Mammary epithelial cell (primary cell): ENCODE results near the gene RNF212.

Experiments
- CTCF ChIP-seq, 2 donors: IDR thresholded peaks in 1 of 2; conservative IDR thresholded peaks in 1 of 2; 2 replicates each; pipeline ENCODE4 v1.5.1; 2011 to 2012; ENCODE audit warnings: inconsistent platforms in 2 of 2, low read length in 2 of 2, mild to moderate bottlenecking in 2 of 2, control low read depth in 1 of 2, low read depth in 1 of 2; ENCODE audit not compliant: insufficient read depth in 1 of 2; ENCODE audit errors: extremely low read depth in 1 of 2
- EZH2 ChIP-seq: IDR thresholded peaks from 2 replicates; pipeline ENCODE4 v1.6.1; 2012; ENCODE audit warnings: low read length, inconsistent platforms, borderline replicate concordance

GRCh38 chr4:1104647-1105046, 8.7 kb downstream of the RNF212 start:
- TF ChIP-seq EZH2 (no peak), CTCF (conservative IDR thresholded peaks at IDR 0.05 in 1 of 2, IDR thresholded peaks at IDR 0.05 in 1 of 2; ENCODE audit: extremely low read depth in 1 of 2, insufficient read depth in 1 of 2, low read depth in 1 of 2, low read length in 2 of 2) (no peak)
